NCI-H146 (cell line): ENCODE measurements around the gene KATNAL2.

ENCODE experiments used
- DNase-seq: peaks from one replicate; lab custom pipeline; 2025; lab: John Stamatoyannopoulos, UW

The KATNAL2 gene, protein sequence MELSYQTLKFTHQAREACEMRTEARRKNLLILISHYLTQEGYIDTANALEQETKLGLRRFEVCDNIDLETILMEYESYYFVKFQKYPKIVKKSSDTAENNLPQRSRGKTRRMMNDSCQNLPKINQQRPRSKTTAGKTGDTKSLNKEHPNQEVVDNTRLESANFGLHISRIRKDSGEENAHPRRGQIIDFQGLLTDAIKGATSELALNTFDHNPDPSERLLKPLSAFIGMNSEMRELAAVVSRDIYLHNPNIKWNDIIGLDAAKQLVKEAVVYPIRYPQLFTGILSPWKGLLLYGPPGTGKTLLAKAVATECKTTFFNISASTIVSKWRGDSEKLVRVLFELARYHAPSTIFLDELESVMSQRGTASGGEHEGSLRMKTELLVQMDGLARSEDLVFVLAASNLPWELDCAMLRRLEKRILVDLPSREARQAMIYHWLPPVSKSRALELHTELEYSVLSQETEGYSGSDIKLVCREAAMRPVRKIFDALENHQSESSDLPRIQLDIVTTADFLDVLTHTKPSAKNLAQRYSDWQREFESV

DNA sequence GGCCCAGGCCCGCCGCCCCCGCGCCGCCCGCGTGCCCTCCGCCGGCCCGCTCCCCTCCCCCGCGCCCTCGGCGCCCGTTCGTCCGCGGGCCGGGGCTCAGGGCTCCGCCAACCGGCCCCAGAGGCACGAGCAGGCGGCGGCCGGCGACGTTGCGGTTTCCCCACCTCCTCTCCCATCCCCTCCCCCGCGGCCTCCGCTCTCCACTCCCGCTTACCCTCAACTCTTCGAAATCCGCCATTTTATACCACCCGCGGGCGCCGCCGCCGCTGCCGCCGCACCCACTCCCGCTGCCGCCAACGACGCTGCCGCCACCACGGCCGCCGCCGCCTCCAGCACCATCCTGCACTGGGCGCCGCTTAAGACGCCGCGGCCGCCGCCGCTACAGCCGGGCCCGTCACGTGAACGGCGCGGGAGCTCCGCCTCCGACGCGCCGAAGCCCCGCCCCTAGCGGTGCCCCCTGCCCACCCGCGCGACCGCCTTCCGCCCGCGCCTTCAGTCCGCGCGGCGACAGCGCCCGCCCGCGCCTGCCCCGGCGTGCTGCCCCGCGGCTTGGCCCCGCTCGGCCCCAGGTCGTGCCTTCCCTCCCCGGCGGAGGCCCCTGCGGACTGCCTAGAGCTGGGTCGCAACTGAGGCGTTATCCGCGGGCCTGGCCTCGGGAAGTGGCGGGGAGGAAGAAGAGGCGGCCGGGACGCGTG is at the start of gene KATNAL2, which contains the start of gene PIAS2:
Gene KATNAL2 (plus strand): TSS at position 495 of the 695 bp plus-strand sequence. CDS start 29,271 bp downstream, outside the sequence.
Gene PIAS2 (minus strand): TSS at position 400 of the 695 bp plus-strand sequence. CDS start 162 bp downstream, at position 238.
- peak; percentile 95 for DNase-seq

DNA sequence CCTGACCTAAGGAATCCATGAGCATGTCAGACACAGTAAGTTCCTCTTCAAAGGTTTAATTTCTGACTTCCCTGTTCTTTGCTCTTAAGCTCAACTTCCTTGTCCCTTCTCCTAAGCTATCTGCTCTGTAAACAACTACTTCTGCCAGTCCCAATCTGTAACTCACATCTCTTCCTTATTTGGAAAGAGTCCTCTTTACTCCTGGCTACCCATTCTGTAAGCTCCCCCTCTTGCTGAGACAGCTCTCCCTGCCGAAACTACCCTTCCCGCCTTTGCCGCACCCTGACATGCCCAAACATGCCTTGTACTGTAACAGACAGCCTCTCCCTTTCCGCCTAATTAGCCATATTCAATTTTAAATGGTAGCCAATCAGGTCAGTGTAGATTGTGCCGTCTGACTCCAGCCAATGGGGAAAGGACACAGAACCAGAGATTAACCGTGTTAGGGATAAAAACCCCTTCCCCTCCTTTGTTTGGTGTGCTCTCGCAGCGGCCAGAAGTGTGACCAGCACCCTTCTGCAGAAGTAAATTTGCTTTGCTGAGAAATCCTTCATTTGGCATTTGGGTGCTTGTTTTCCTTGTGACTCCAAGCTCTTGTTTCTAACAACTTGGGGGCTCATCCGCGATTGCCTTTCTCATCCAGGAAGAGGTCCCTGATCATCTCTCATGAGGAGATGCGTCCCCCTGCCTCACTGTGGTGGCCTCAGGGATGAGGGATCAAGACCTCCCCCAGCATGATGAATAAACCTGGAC is 49.1 kb upstream of the KATNAL2 start:
- DNase-seq: peak; percentile 9

DNA sequence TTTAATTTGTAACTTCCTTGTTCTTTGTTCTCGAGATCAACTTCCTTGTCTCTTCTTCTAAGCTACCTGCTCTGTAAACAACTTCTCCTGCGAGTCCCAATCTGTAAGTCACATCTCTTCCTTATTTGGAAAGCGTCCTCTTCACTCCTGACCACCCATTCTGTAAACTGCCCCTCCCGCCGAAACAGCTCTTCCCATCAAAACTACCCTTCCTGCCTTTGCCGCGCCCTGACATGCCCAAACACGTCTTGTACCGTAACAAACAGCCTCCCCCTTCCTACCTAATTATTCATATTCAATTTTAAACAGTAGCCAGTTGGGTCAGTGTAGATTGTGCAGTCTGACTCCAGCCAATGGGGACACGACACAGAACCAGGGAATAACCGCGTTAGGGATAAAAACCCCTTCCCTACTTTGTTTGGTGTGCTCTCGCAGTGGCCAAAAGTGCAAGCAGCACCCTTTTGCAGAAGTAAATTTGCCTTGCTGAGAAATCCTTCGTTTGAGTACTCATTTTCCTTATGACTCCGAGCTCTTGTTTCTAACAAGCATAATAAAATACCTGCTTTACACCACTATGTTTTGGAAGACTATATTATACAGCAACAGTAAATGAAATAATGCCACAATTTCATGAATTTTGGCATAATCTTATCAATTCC is 39.9 kb upstream of the KATNAL2 start:
- no peak for DNase-seq

DNA sequence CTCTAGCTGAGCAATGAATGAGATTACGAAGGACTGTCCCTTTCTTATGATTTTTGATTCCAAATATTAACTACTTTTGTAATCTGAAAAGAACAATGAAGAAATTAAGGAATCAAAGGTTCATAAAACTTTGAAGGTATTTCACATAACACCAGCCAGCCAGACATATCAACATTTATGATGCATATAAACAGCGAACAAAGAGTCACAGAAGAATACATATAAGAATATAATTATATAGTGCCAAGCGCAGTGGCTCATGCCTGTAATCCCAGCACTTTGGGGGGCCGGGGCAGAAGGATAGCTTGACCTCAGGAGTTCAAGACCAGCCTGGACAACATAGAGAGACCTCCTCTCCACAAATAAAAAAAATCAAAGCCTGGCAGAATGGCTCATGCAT is 34.2 kb upstream of the KATNAL2 start:
- DNase-seq: no peak

DNA sequence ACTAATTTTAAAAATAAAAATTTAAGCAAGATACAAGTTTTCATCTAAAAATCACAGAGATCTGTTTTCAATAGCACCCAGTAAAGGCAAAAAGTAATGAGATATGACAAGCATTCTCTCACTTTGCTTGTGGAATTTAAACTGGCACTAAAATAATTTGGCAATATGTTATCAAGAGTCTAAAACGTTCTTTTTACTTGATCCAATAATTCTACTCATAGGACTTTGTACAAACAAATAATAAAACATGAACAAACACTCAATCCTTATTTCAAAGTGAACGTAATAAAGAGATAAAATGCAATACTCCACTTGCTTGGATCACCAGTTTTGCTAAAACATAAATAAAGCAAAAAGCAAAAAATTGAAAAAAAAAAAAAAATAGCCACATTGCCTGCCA is 30.5 kb upstream of the KATNAL2 start:
- DNase-seq: no peak

DNA sequence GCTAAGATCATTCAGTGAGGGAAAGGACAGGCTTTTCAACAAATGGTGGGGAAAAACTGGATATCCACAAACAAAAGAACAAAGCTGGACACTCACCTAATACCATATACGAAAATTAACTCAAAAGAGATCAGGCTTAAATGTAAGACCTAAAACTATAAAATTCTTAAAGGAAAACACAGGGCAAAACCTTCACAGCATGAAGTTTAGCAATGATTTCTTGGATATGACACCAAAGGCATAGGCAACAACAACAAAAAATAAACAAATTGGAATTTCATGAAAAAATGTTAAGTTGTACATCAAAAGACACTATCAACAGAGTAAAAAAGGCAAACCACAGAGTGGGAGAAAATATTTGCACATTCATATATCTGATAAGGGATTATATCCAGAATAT is 28.4 kb upstream of the KATNAL2 start:
- no peak for DNase-seq

DNA sequence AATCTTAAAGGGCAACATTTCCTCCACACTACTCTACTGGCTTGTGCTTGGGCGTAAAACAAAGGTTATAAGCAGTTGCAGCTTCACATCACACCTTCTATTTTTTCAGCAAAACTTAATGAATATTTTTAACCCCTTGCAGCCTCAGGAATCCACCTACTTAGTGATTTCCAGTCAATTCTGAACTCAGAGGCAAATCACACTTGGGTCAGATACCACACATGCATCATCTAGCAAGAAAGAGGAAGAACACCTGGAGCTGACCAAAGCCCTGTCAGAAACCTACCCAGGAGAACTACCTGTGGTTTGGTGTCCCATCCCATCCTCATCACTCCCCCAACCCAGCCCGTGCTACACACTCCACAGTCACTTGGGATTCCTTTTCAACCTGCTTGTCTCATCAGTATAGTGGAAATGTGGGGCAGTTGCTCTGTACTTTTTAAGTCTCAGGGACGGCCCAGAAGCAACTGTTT is 25.6 kb upstream of the KATNAL2 start:
- no peak for DNase-seq

DNA sequence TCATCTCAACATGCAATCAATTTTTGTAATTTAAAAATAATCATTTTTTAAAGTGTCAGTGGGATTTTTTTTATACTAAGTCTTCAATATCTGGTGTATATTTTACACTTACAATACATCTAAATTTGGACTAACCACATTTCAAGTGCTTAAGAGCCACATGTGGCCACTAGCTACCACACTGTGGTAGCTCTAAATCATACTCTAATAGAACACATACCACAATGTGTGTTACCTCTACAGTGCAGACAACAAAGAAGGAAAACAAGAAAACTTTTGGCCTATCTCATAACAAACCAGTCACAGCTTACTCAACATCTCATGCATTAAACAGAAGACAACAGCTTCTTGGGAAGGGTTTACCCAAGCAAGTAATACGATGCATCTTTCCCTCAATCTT is 24.6 kb upstream of the KATNAL2 start:
- DNase-seq: no peak

DNA sequence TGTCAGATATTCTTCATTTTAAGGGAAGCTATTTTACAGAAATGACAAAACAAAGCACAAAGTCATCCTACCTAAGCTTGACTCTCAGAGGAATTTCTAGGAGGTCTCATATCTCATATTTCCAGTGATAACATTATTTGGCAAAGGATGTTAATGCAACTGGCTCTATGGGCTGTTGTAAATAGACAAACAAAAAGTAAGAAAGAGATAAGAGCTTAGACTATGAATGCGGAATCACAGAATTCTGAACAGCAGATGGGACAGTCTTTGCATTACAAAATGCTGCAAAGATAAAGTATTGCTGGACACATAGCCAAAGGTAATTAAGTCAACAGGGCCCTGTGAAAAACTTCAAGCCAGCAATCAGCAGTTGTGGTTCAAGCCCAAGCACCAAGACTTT is 24.0 kb upstream of the KATNAL2 start:
- DNase-seq: no peak

DNA sequence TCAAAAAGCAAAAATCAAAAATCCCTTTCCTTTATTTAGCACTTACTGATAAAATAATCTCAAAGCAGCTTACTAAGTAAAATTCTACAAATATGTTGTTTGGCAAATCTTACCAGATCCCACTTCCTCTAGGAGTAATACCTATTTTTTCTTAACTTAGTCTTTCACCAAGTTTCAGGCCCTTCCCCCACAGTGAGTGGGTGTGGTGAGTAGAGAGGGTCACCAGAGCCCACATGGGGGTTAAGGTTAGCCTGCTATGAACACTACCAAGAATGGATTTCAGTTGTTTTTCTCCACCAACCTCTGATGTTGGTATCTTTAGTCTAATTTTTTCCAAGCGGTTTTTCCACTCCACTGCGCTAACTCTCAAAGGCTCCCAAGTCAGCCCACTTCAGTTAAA is 23.3 kb upstream of the KATNAL2 start:
- no peak for DNase-seq

DNA sequence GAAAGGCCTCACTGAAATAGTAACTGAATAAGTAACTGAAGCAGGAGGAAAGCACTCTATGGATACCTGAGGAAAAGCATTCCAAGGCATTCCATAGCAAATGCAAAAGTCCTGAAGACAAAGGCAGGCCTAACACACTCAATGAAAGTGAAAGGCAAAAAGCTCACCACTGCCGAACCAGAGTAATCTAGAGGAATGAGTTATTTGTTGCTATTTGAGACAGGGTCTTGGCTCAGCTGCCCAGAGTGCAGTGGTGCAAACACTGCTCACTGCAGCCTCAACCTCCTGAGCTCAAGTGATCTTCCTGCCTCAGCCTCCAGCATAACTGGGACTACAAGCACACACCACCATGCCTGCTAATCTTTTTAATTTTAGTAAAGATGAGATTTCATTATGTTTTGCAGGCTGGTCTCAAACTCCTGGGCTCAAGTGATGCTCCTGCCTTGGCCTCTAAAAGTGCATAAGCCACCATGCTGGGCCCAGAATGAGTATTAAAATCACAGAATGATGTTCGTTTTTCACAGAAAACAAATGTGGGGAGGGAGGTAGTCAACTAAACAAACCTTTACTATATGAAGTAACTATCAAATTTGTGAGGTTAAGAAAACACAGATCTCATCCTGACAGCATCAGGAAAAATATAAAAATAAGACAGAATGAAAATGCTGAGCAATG is 18.0 kb upstream of the KATNAL2 start:
- no peak for DNase-seq

DNA sequence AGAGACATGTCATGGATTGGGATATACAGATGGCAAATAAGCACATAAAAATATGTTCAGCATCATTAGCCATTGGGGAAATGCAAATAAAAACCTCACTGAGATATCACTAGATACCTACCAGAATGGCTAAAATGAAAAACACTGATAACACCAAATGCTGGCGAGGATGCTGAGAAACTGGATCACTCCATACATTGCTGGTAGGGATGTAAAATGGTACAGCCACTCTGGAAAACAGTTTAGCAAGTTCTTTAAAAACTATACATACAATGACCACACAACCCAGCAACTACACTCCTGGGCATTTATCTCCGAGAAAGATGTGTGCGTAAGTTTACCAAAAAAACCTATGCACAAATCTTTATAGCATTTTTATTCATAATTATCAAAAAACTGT is 14.0 kb upstream of the KATNAL2 start:
- no peak for DNase-seq

DNA sequence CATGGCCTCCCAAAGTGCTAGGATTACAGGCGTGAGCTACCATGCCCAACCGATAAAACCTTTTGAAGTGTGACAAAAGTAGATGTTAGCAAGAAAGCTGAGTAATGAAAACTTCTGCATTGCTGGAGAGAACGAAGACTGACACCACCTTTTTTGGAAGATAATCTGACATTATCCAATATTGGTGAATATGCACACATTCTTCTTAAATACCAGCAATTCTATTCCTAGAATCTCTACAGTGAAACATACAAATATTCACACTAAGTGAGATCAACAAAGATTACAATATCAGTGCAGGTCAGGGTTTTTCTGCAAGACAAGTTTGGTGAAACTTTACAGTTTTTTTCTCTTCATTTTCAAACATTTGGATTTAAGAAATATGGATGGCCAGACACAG is 7.9 kb upstream of the KATNAL2 start:
- DNase-seq: no peak

DNA sequence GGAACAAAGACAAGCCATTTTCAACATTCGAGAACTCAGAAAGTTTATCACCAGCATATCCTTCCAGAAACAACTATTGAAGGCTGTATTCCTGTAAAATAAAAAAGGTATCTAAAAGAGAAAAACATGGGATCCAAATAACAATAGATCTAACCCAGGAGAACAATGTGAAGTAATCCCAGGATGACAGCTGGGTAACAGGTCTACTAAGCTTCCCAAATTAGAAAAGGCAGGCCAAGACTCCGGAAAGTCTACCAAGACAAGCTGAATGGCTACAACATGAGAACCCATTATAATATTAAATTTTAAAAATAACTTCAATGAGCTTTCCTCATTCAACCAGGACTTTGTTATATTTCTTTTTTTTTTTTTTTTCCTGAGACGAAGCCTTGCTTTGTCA is 6.5 kb upstream of the KATNAL2 start:
- DNase-seq: no peak

DNA sequence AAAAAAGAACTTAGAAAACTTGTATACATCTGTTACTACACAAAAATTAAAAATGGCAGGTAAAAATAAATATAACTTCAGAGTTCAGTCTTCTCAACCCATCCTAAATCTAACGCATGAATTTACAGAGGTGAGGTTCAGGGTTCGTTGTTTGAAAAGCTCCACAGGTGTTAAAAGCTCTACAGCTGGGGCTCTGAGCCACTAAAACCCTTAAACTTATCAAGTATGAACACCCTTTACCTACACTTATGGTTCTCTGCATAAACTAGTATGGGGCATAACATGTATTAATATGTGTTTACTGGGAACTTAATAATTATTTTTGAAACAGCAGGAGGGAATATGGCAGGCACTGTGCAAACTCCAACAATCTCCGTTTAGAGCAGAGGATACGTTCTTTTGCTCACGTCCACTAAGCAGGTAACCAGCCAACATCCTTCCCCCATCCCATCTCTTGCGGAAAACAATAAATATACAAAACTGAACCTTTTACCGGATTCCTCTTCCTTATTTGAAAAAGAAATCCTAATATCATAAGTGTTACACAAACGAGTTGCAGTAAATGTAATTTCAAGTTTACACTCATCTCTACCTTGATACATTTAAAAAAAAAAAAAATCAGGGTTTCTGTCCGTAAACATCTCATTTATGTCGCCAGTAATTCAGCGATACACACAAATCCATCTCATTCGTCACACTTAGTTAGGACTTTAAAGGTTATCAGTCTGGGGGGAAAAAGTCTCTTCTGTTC is 1.4 kb upstream of the KATNAL2 start:
- DNase-seq: peak; percentile 44

DNA sequence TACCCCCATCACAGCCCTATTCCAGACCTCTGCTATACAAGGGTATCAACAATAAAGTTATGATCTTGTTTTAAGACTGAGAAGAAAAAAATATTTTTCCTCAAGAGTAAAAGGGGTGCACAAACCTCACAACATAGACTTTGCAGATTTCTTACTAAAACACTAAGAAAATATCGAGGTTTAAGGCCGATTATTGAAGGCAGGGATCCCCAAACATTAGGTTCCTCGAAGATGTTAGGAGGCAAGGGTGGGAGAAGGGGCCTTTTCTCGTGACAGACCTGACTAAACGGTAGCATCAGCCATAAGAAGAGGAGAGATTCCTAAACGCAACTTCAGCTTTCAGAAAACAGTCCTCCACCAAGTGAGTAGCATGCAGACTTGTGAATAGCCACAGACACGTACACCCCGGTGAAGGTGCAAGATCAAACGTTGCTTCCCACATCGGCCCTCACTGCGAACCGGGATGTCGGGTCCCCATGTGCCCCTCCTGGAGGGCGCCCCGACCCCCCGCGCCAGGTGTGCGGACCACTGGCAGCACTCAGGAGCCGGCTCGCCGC is 773 bp upstream of the KATNAL2 start:
- DNase-seq: peak; percentile 73

DNA sequence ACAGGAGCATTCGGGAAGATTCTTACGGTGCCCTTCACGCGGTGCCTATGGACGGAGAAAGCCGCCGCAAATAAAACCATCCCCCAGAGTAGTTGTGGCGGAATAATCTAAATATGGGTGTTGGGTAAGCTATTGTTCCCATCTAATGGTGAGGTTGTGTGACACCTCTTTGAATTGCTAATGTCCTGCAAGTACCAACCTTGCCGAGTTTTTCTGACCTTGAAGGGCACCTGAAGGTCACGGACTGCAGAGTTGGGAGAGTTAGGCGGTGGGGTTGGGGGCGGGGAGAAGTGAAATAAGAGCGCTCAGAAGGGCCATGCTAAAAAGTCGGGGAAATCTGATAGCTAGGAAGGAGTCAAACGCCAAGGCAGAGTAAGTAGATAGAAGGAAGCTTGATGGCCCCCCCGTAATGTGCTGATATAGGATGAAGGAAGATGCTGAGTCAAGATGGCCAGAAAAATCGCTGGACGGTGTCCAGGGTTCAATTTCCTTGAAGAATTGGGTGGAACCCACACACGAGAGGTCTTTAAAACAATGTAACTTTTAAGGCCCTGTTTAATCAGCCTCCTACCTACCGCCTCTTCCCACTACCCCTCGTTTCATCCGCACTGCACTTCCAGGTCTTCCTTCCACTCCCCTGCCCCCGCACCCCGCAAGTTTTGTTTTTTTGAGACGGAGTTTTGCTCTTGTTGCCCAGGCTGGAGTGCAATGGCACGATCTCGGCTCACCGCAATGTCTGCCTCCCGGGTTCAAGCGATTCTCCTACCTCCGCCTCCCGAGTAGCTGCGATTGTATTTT is 600 bp downstream of the KATNAL2 start:
- DNase-seq: no peak

DNA sequence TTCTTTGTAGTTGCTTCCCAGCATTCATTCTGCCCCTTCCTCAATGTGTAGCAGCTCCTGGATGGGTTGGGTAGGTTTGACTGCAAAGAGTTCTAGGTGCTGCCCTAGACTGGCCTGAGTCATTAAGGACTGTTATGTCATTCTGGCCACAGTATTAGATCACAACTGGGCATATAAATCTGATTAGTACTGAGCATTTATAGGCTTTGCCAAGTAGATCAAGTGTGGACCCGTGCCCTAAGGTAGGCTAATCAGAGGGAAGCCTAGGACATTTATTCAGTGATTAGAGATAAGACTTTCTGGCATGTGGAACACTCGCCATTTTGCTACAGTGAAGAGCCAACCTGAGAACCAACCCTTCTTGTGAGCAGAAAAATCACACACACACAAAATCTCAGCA is 2.7 kb downstream of the KATNAL2 start:
- DNase-seq: no peak

DNA sequence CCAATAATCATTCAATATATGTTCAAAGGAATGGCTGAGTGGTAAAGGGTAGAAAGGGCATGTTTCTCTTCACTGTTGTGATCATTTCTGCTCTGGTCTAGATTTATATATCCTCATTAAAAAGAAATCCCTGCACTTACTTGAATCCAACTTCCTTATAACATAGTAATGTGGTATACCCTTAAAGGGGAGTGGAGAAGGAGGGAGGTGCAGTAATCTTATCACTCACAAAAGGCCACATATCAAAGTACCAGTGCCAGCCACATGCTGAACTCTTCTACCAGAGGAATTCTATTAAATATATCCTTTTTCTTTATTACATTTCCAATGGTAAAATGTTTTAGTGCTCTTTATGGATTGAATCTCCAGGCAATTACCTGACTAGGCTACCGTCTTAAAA is 3.3 kb downstream of the KATNAL2 start:
- DNase-seq: no peak
